ENCODE measurements around the gene PTPRN2. TPM values are rescaled to one million over a fixed set of nuclear protein-coding genes. Genes with fewer than 3 reads are reported as not detected.

PTPRN2 gene
- total and polyA plus RNA-seq, 7 donors, result 0.47 to 0.82 (median 0.51) TPM

DNA sequence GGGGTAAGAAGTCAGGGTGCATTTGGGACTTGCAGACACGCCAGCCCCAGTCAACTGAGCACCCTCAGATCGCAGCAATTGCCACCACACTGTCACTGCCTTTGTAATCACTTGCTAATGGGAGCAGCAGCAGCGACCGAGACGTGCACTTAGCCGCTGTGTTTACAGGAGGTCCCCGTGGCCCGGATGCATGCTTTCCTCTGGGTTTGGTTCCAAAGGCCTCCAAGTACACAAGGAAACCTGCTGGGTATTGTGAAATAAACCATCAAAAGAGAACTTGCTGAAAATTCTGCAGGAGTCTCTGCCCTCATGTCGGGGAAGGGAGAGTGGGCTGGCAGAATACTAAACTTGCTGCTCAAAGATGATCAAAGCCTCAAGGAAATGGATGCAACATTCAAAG, 909.1 kb downstream of the PTPRN2 start:
- Histone ChIP-seq H3K4me1 (no peaks in the 10 kb centered on the region), H3K4me3 (no peak overlapping the region), H3K36me3 (ENCODE audit: insufficient read depth in 1 of 2, low read depth in 1 of 2) (no peaks in the 10 kb centered on the region), H3K9me3 (no peaks in the 10 kb centered on the region), H3K27ac (no peak overlapping the region), H3K27me3 (ENCODE audit: insufficient read depth in 3 of 3, low read length in 2 of 3) (peaks cover 0 to 74% (median 11%) of the 10 kb centered on the region in 3 donors)
- DNase-seq (no peak), ATAC-seq (no peak)
- intact Hi-C loops (cut with DNase I), result no loop called here
- TF ChIP-seq, protein P1, sequence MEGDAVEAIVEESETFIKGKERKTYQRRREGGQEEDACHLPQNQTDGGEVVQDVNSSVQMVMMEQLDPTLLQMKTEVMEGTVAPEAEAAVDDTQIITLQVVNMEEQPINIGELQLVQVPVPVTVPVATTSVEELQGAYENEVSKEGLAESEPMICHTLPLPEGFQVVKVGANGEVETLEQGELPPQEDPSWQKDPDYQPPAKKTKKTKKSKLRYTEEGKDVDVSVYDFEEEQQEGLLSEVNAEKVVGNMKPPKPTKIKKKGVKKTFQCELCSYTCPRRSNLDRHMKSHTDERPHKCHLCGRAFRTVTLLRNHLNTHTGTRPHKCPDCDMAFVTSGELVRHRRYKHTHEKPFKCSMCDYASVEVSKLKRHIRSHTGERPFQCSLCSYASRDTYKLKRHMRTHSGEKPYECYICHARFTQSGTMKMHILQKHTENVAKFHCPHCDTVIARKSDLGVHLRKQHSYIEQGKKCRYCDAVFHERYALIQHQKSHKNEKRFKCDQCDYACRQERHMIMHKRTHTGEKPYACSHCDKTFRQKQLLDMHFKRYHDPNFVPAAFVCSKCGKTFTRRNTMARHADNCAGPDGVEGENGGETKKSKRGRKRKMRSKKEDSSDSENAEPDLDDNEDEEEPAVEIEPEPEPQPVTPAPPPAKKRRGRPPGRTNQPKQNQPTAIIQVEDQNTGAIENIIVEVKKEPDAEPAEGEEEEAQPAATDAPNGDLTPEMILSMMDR (IDR thresholded peaks at IDR 0.05), result no peak
- 9 to 17% (median 14%) methylated on average over 9 of the region's 9 CpGs for WGBS, 3 donors

DNA sequence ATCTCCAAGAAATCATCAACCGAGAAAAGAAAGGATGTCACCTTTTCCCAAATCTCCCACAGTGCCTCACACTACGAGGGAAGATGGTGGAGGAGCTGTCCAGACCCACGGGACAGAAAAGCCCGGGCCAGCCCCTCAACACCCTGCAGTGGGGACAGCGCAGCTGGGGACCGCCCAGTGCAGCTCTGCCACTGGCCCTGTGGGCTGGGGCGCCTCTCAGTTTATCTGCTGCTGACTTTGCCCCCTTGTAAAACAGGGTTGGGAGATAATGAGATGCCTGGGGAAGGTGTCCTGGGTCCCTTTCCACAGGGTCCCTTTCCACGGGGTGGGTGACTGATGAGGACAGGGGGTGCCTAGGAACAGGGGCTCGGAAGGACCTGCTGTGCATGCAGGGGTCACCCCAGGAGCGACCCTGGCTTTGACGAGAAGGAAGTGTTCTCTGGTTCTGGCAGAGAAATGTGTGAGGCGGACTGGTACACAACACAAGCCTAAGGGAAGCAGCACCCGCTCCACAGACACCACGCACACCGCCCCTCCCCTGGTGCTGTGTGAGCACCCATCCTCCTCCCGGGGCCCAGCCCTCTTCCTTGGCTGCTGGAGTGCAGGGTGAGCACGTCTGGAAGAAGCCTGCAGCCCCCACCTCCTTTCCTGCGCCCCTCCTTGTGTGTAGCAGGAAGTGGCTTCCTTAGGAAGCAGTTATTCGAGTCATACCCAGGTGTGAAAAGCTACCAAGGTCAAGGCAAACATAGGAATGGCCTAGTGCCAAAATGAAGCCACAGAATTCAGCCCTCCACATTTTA, 911.0 kb downstream of the PTPRN2 start:
- DNase-seq, result peak in 1 of 2 donors; percentile 45
- TF ChIP-seq, protein P1 (IDR thresholded peaks at IDR 0.05), result no peak
- peaks cover 0 to 61% (median 9%) of the 10 kb centered on the region in 3 donors for H3K27me3 ChIP-seq (ENCODE audit: insufficient read depth in 3 of 3, low read length in 2 of 3)

DNA sequence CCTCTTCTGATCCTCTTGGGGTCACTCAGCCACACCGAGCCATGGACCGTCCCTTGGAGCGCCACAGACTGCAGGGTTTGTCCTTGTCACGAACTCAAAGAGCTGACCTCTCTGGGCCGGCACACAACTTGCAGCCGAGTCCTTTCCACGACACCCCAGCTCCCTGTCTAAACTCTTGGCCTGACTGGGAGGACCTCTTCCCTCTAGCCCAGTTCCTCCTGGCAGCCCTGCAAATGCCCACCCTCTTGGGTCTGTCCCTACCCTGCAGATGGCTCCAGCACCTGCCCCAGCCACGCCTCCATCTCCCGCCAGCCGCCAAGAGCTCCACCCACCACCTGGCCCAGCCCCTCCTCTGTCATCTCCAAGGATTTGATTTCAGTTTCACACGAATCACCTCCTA, 911.6 kb downstream of the PTPRN2 start:
- Histone ChIP-seq H3K9me3 (no peaks in the 10 kb centered on the region), H3K4me1 (no peaks in the 10 kb centered on the region), H3K27ac (no peak overlapping the region), H3K4me3 (no peak overlapping the region), H3K27me3 (ENCODE audit: insufficient read depth in 3 of 3, low read length in 2 of 3) (peaks cover 0 to 57% (median 9%) of the 10 kb centered on the region in 3 donors), H3K36me3 (ENCODE audit: insufficient read depth in 1 of 2, low read depth in 1 of 2) (no peaks in the 10 kb centered on the region)
- ATAC-seq (no peak), DNase-seq (no peak)
- intact Hi-C loops (cut with DNase I), result no loop called here
- TF ChIP-seq, protein P1 (IDR thresholded peaks at IDR 0.05), result no peak
- WGBS, 3 donors, result 69 to 77% (median 74%) methylated on average over 11 of the region's 11 CpGs

More for the DNA sequence above, 911.0 kb downstream of the PTPRN2 start:
- H3K4me3 ChIP-seq, result no peak overlapping the region
- no peak overlapping the region for H3K27ac ChIP-seq
- no peaks in the 10 kb centered on the region for H3K4me1 ChIP-seq
- intact Hi-C loops (cut with DNase I), result no loop called here
- no peak for ATAC-seq
- H3K36me3 ChIP-seq (ENCODE audit: insufficient read depth in 1 of 2, low read depth in 1 of 2), result no peaks in the 10 kb centered on the region
- H3K9me3 ChIP-seq, result no peaks in the 10 kb centered on the region
- WGBS, 3 donors, result 64 to 68% (median 65%) methylated on average over 19 of the region's 19 CpGs

DNA sequence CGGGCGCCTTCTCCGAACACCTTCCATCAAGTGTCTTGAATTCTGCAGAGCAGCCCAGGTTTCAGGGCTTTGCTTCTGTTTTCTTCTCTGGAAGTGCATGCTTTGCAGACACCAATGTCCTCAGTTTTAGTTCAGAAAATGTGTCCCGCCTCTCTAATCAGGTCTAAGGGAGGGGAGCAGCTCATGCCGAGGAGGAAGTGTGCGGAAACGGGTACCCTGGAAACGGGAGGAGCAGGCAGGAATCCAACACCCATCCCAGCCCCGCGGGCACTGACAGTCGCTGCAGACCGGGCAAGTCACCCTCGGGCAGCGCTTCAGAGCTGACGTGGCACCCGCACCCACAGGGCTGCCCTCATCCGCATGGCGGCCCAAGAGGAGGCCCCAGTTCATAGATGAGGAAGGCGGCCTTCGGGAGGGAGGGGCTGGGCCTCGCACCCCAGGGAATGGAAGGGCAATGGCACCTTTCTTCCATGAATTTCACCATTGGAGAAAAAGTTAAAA, 912.1 kb downstream of the PTPRN2 start:
- H3K4me1 ChIP-seq, result no peaks in the 10 kb centered on the region
- intact Hi-C loops (cut with DNase I), result no loop called here
- 80 to 87% (median 87%) methylated on average over 21 of the region's 21 CpGs for WGBS, 3 donors
- TF ChIP-seq, protein P1 (IDR thresholded peaks at IDR 0.05), result no peak
- no peaks in the 10 kb centered on the region for H3K9me3 ChIP-seq
- no peaks in the 10 kb centered on the region for H3K36me3 ChIP-seq (ENCODE audit: insufficient read depth in 1 of 2, low read depth in 1 of 2)
- no peak overlapping the region for H3K27ac ChIP-seq
- H3K4me3 ChIP-seq, result no peak overlapping the region
- ATAC-seq, result no peak
- H3K27me3 ChIP-seq (ENCODE audit: insufficient read depth in 3 of 3, low read length in 2 of 3), result peaks cover 0 to 55% (median 9%) of the 10 kb centered on the region in 3 donors
- DNase-seq, result no peak

Data from psoas muscle (tissue), 8 donors.